ENCODE data around the gene IGSF23. TPM values are rescaled to one million over a fixed set of nuclear protein-coding genes. Genes with fewer than 3 reads are reported as not detected.
"Not testable (repeated sequence)": the region's sequence is repeated elsewhere in the genome, so short reads cannot be mapped to it uniquely, and the experiment has no call there.

IGSF23 gene
- total RNA-seq, 2 experiments from 2014 or later = not detected

- no peak for DNase-seq
- H3K27ac Mint-ChIP-seq = no peak overlapping the region
- no peaks in the 10 kb centered on the region for H3K36me3 Mint-ChIP-seq (ENCODE audit: low read depth)
- ChIA-PET POLR2A (no interaction called here), CTCF (no interaction called here)
- peaks cover 24% of the 10 kb centered on the region for H3K9me3 Mint-ChIP-seq
- no peak overlapping the region for H3K4me3 Mint-ChIP-seq
- peaks cover 9% of the 10 kb centered on the region for H3K4me1 Mint-ChIP-seq
- H3K27me3 Mint-ChIP-seq = peaks cover 3% of the 10 kb centered on the region
Measured at GRCh38 chr19:44592451-44592890, 20.9 kb upstream of the IGSF23 start.

GRCh38 chr19:44593294-44593693, 20.1 kb upstream of the IGSF23 start:
- POLR2A ChIA-PET = no interaction called here
- peaks cover 2% of the 10 kb centered on the region for H3K4me1 Mint-ChIP-seq
- H3K27me3 Mint-ChIP-seq = peaks cover 3% of the 10 kb centered on the region
- H3K27ac Mint-ChIP-seq = no peak overlapping the region
- no peak overlapping the region for H3K4me3 Mint-ChIP-seq
- H3K9me3 Mint-ChIP-seq = peaks cover 21% of the 10 kb centered on the region
- no peak for DNase-seq
- H3K36me3 Mint-ChIP-seq (ENCODE audit: low read depth) = no peaks in the 10 kb centered on the region
- CTCF ChIA-PET = no interaction called here

DNA sequence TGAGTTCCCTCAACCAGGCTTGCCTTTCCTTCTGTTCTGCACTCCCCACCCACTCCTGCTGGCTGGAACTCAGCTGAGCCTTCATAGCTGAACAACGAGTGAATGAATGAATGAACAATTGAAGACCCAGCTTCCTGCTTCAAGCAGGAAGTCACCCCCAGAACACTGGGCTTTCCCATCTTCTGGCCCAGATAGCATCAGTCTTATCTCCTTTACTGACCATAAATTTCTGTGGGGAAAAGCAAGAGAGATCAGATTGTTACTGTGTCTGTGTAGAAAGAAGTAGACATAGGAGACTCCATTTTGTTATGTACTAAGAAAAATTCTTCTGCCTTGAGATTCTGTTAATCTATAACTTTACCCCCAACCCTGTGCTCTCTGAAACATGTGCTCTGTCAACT, 19.5 kb upstream of the IGSF23 start:
- H3K27me3 Mint-ChIP-seq; H3K27ac Mint-ChIP-seq; CTCF ChIA-PET; DNase-seq; H3K36me3 Mint-ChIP-seq (ENCODE audit: low read depth); H3K4me3 Mint-ChIP-seq; H3K4me1 Mint-ChIP-seq; POLR2A ChIA-PET: not testable (repeated sequence)
- peaks cover 20% of the 10 kb centered on the region for H3K9me3 Mint-ChIP-seq

DNA sequence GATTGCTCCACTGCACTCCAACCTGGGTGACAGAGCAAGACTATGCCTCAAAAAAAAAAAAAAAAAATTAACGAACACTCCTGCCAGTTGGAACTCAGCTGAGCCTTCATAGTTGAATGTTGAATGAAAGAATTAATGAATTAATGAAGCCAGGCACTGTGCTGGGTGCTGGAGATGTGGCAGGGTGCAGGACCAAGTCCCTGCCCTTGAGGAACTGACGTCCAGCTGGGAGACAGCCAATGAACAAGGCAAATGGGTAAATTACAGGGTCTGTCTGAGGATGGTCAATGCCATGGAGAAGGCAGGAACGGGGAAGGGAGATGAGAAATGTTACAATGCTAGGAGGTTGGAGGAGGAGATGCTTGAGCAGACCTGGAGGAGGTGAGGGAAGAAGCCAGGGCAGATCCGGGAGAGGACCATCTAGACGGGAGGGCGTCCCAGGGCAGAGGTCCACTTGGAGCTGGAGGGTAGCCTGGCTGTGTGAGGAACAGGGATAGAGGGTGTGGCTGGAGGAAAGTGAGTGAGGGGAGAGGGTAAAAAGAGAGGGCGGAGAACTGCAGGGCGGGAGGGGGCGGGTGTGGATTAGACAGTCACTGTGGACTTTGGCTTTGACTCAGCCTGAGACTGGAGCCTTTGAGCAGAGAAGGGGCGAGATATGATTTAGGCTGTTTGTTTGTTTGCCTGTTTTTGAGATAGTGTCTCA, 16.8 kb upstream of the IGSF23 start:
- H3K27ac Mint-ChIP-seq = no peak overlapping the region
- CTCF ChIA-PET = no interaction called here
- peaks cover 3% of the 10 kb centered on the region for H3K27me3 Mint-ChIP-seq

DNA sequence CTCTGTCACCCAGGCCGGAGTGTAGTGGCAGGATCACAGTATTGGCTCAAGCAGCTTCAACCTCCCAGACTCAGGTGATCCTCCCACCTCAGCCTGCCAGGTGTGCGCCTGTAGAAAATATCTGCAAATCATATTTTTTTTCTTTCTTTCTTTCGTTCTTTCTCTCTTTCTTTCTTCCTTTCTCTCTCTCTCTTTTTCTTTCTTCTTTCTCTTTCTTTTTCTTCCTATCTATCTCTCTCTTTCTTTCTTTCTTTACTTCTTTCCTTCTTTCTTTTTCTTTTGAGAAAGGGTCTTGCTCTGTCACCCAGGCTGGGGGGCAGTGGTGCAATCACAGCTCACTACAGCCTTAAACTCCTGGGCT, 16.3 kb upstream of the IGSF23 start:
- no peak for DNase-seq
- CTCF ChIA-PET = no interaction called here
- Mint-ChIP-seq H3K4me1 (no peaks in the 10 kb centered on the region), H3K9me3 (peaks cover 18% of the 10 kb centered on the region), H3K36me3 (ENCODE audit: low read depth) (no peaks in the 10 kb centered on the region), H3K4me3 (no peak overlapping the region), H3K27ac (no peak overlapping the region), H3K27me3 (peaks cover 3% of the 10 kb centered on the region)
- POLR2A ChIA-PET = no interaction called here

More for the DNA sequence above, 16.8 kb upstream of the IGSF23 start:
- Mint-ChIP-seq H3K4me3 (no peak overlapping the region), H3K9me3 (peaks cover 18% of the 10 kb centered on the region), H3K36me3 (ENCODE audit: low read depth) (no peaks in the 10 kb centered on the region), H3K4me1 (no peaks in the 10 kb centered on the region)
- DNase-seq = no peak
- POLR2A ChIA-PET = no interaction called here

DNA sequence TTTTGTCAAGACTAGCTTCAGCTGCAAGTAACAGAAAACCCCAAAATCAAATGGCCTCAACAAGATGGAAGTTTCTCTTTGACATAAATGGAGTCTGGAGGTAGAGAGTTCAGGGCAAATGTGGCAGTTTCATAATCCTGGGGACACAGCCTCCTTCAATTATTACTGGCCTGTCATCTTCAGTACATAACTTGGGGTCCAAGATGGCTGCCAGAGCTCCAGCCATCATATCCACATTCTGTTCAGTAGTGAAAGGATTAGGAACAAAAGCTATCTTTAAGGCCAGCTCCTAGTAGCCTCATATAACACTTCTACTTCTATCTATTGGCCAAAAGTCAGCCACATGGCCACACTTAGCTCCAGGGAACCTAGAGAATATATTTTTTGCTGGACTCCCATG, 15.0 kb upstream of the IGSF23 start:
- Mint-ChIP-seq H3K9me3 (peaks cover 18% of the 10 kb centered on the region), H3K4me3 (no peak overlapping the region), H3K27ac (no peak overlapping the region), H3K27me3 (peaks cover 5% of the 10 kb centered on the region), H3K4me1 (no peaks in the 10 kb centered on the region), H3K36me3 (ENCODE audit: low read depth) (no peaks in the 10 kb centered on the region)
- POLR2A ChIA-PET = no interaction called here
- DNase-seq = no peak
- CTCF ChIA-PET = no interaction called here

DNA sequence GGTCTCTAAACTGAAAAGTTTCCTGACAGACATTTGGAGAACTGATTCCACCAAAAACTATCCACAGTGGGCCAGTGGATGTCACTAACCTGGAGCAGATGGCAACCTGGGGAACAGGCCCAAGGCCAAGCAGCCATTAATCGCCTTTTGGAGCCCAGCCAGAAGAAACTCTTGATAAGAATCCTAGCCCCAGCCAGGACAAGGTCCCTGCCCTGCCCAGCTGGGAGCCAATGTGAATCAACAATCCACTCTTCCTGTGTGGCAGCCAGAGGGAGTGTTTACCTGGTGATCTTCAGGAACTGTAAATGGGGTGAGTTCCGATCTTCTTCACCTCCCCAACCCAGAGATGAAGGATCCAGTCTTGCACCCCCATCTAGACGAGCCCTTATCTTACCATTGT, 14.5 kb upstream of the IGSF23 start:
- ChIA-PET CTCF (no interaction called here), POLR2A (no interaction called here)
- H3K27me3 Mint-ChIP-seq = peaks cover 5% of the 10 kb centered on the region
- DNase-seq = no peak
- H3K9me3 Mint-ChIP-seq = peaks cover 18% of the 10 kb centered on the region
- H3K27ac Mint-ChIP-seq = no peak overlapping the region
- no peaks in the 10 kb centered on the region for H3K4me1 Mint-ChIP-seq
- no peak overlapping the region for H3K4me3 Mint-ChIP-seq
- no peaks in the 10 kb centered on the region for H3K36me3 Mint-ChIP-seq (ENCODE audit: low read depth)

- CTCF ChIA-PET = interaction anchor here (1.3 kb wide), 1 partner anchor 9 kb away, joined by 3 read pairs; no protein-coding TSS in a partner anchor
- POLR2A ChIA-PET = no interaction called here
- Mint-ChIP-seq H3K36me3 (ENCODE audit: low read depth) (no peaks in the 10 kb centered on the region), H3K9me3 (peaks cover 18% of the 10 kb centered on the region), H3K4me3 (no peak overlapping the region), H3K27me3 (peaks cover 5% of the 10 kb centered on the region), H3K4me1 (no peaks in the 10 kb centered on the region), H3K27ac (no peak overlapping the region)
- DNase-seq = no peak
Measured at GRCh38 chr19:44600466-44600865, 12.9 kb upstream of the IGSF23 start.

DNA sequence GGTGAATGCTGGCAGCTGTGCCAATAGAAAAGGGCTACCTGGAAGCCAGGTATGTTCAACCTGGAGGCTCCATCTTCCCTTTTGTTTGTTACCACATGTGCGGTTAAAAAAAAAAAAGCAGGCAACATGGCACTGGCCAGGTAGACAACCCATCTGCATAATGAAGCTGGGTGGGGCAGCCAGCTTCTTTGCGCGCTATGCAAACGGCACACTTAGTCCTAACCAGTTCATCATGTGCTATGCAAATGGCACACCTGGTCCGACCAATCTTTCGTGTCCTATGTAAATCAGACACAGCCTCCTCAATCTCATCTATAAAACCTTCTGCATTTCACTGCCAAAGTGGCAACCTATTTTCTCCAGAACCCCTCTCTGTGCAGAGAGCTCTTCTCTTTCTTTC, 11.3 kb upstream of the IGSF23 start:
- Mint-ChIP-seq H3K36me3 (ENCODE audit: low read depth) (no peaks in the 10 kb centered on the region), H3K27ac (no peak overlapping the region), H3K4me3 (no peak overlapping the region), H3K9me3 (peaks cover 13% of the 10 kb centered on the region), H3K27me3 (peaks cover 2% of the 10 kb centered on the region), H3K4me1 (peaks cover 3% of the 10 kb centered on the region)
- CTCF ChIA-PET = interaction anchor here (0.6 to 0.7 kb wide), 2 partner anchors 50 to 82 kb away, joined by 3 to 5 read pairs; no protein-coding TSS in a partner anchor
- POLR2A ChIA-PET = no interaction called here
- DNase-seq = no peak

GRCh38 chr19:44603201-44603945, 10.0 kb upstream of the IGSF23 start:
- peaks cover 13% of the 10 kb centered on the region for H3K4me1 Mint-ChIP-seq
- no peak for DNase-seq
- peaks cover 2% of the 10 kb centered on the region for H3K27me3 Mint-ChIP-seq
- POLR2A ChIA-PET = no interaction called here
- CTCF ChIA-PET = interaction anchor here (0.7 kb wide), 1 partner anchor 627 kb away, joined by 5 read pairs; no protein-coding TSS in a partner anchor
- H3K27ac Mint-ChIP-seq = no peak overlapping the region
- H3K36me3 Mint-ChIP-seq (ENCODE audit: low read depth) = no peaks in the 10 kb centered on the region
- H3K9me3 Mint-ChIP-seq = peaks cover 11% of the 10 kb centered on the region
- H3K4me3 Mint-ChIP-seq = no peak overlapping the region

DNA sequence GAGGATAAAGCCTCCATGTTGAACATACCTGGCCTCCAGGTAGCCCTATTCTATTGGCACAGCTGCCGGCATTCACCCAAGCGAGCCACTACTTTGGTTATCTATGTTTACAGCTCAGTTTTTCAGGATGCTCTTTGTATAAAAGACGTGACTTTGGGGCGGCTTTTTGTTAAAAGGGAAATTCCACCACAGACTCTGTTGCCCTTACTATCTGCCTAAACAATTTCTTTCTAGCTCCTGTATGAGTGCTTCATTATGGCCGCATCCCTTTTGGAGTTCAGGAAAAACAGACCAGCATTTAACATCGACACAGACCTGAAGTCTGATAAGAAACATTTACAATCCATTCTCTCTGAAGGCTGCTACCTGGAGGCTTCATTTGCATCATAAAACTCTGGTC, 9.1 kb upstream of the IGSF23 start:
- no peak for DNase-seq
- CTCF ChIA-PET = interaction anchor here (0.5 to 0.7 kb wide), 2 partner anchors 22 to 628 kb away, joined by 4 to 5 read pairs; no protein-coding TSS in a partner anchor
- POLR2A ChIA-PET = no interaction called here
- Mint-ChIP-seq H3K9me3 (peaks cover 7% of the 10 kb centered on the region), H3K27ac (no peak overlapping the region), H3K36me3 (ENCODE audit: low read depth) (no peaks in the 10 kb centered on the region), H3K4me3 (no peak overlapping the region), H3K27me3 (peaks cover 2% of the 10 kb centered on the region), H3K4me1 (peaks cover 13% of the 10 kb centered on the region)

DNA sequence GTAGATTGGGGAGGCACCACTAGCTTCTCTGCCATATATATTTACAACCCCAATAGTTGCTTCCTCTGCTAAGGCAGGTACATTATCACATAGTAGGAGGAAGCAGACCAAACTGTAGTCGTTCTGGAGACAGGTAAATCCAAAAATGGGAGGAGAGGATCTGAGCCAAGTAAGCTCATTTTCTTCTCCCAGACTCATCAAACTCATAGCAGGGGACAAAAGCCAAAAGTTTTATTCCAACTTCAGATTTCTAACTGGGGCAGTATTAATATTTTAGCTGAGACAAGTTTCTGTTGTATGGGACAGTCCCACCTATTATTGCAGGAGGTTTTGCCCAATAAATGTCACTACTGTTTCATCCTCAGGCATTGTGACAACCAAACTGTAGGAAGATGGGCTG, 7.8 kb upstream of the IGSF23 start:
- peaks cover 3% of the 10 kb centered on the region for H3K9me3 Mint-ChIP-seq
- ChIA-PET CTCF (no interaction called here), POLR2A (no interaction called here)
- no peak overlapping the region for H3K4me3 Mint-ChIP-seq
- H3K27ac Mint-ChIP-seq = no peak overlapping the region
- H3K27me3 Mint-ChIP-seq = peaks cover 2% of the 10 kb centered on the region
- no peak for DNase-seq
- peaks cover 13% of the 10 kb centered on the region for H3K4me1 Mint-ChIP-seq
- H3K36me3 Mint-ChIP-seq (ENCODE audit: low read depth) = no peaks in the 10 kb centered on the region

DNA sequence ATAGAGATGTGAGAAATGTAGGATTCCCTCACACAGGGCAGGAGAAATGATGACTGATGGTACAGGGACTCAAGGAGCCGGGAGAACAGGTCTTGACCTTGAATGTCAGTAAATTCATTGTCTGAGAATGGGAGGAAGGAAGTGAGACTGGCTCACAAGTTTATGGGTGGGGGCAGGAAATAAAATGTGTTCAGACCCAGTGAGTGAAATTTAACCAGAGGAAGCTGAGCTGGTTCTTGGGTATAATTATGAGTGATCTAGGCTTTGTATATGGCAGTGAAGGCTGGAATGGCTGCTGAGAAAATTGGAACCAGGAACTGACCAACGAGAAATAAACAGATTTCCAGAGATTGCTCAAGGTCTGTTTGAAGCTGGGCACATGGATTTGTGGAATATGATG, 6.3 kb upstream of the IGSF23 start:
- H3K36me3 Mint-ChIP-seq (ENCODE audit: low read depth) = no peaks in the 10 kb centered on the region
- DNase-seq = no peak
- ChIA-PET POLR2A (no interaction called here), CTCF (interaction anchor here (0.6 kb wide), 1 partner anchor 168 kb away, joined by 3 read pairs; no protein-coding TSS in a partner anchor)
- no peak overlapping the region for H3K4me3 Mint-ChIP-seq
- H3K27me3 Mint-ChIP-seq = peaks cover 2% of the 10 kb centered on the region
- H3K27ac Mint-ChIP-seq = no peak overlapping the region
- peaks cover 13% of the 10 kb centered on the region for H3K4me1 Mint-ChIP-seq
- peaks cover 3% of the 10 kb centered on the region for H3K9me3 Mint-ChIP-seq
